GM19463 (cell line): ENCODE measurements around the gene KRT86.
A peak's percentile ranks its signal among the peaks of the same experiment; 100 is the strongest.
"Not testable (repeated sequence)": the region's sequence is repeated elsewhere in the genome, so short reads cannot be mapped to it uniquely, and the experiment has no call there.

Experiments used
- ATAC-seq: cut with Tn5 transposase; IDR thresholded peaks from one replicate; pipeline ENCODE4 v1.9.1; 2021; ENCODE audit warnings: mild to moderate bottlenecking, moderate library complexity; ENCODE audit not compliant: unreplicated experiment

KRT86 gene

GRCh38 chr12:52312086-52312485, 37.6 kb downstream of the KRT86 start:
- no peak for ATAC-seq

DNA sequence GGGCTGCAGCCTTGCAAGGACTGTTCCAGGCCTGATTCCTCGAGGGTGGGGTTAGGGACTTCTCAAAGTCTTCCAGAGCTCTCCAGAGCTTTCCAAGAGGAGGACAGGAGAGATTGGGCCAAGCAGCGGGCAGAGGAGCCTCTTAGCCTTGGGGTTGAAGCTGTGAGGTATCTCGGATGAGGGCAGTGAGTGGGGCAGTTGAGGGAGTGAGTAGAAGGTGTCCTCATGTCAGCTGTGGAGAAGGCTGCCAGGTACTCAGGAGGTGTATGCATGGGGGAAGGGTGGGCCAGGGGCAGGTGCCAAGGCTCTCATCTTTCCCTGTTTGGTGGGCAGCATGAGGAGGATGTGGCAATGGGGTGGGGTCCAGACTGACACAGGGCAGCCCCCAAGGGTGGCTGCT, 39.0 kb downstream of the KRT86 start:
- ATAC-seq, result no peak

GRCh38 chr12:52313926-52314325, 39.5 kb downstream of the KRT86 start:
- ATAC-seq, result no peak

DNA sequence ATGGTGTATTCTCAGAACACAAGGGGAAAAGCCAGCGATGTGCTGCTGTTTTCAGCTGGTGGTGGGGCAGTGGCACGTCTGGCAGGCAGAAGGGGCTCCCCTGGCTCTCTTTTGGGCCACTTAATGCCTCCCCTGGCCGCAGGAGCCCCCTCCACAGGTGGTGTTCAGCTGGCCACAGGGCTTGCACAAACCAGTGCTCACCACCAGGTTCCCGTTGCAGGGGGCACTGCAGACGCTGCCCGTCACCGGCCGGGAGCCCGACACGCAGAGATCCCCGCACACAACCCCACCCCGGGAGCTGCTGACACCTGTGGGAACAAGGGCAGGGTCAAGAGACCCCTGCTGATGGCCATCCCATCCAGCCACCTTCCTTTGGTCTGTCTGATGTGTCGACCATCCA, 40.1 kb downstream of the KRT86 start:
- no peak for ATAC-seq

DNA sequence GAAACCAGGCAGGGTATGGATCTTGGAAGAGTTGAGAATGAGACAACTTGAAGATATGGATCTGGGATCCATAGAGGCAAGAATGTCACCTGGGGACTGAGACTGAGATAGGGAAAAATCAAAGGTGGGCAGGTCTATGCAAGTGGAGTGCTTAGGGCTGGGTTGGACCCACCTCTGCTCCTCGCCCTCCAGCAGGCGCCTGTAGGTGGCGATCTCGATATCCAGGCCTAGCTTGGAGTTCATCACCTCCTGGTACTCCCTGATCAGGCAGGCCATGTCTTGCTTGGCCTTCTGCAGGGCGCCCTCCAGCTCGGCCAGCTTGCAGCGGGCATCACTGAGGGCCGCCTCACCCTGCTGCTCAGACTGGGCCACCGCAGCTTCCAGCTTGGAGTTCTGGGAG, 41.3 kb downstream of the KRT86 start:
- ATAC-seq, result not testable (repeated sequence)

DNA sequence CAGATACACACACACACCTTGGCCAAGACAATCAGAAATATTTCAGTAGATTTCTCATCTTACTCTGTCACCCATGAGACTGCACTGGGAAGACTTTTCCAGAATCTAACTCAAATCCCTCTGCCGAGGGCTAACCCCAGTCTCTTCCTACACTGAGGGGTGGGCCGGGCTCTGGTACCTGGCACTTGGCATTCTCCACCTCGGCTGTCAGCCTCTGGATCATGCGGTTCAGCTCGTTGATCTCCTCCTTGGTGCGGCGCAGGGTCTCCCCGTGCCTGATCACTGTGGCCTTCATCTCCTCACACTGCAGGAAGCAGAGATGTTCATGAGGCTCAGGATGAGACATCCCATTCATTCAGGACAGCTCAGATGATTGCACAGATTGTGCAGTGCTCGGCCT, 41.8 kb downstream of the KRT86 start:
- ATAC-seq, result no peak

GRCh38 chr12:52316701-52317100, 42.3 kb downstream of the KRT86 start:
- no peak for ATAC-seq

DNA sequence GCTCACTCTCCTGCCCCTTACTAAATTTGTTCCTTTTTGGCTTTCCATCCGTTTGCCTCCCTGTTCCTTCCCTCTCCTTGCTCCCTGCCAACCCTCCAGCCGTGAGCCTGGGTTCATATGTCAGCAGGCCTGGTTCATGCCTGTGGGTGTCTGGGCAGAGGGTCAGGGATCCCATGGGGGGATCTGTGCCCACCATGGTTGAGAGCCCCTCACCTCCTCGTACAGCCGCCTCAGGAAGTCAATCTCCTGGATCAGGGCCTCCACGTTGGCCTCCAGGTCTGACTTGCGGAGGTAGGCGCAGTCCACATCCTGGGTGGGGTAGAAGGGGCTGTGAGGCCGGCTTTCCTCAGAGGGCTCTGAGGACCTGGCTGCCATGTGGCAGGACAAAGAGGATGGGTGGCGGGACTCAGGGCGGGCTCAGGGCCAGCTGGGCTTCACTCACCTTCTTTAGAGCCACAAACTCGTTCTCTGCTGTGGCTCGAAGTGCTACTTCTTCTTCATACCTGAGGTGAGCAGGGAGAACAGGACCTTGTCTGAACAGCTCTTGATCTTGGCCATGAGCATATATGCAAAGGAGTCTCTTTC, 43.1 kb downstream of the KRT86 start:
- ATAC-seq, result no peak

GRCh38 chr12:52318241-52318990, 44.0 kb downstream of the KRT86 start:
- ATAC-seq, result no peak

DNA sequence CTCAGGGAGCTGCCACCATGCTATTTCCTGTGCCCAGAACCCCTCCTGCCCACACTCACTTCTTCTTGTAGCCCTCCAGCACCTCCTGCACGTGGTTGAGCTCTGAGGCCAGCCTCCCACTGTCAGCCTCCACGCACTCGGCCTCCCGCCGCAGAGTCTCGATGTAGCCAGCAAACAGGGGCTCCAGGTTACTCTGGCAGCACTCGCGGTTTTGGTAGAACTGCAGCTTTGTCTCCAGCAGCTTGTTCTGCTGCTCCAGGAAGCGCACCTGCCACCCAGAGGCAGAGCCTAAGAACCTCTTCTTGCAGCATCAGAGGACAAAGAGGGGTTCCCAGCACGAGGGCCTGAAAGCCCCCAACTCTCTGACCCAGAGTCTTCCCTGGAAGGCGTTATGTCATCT, 44.7 kb downstream of the KRT86 start:
- no peak for ATAC-seq

DNA sequence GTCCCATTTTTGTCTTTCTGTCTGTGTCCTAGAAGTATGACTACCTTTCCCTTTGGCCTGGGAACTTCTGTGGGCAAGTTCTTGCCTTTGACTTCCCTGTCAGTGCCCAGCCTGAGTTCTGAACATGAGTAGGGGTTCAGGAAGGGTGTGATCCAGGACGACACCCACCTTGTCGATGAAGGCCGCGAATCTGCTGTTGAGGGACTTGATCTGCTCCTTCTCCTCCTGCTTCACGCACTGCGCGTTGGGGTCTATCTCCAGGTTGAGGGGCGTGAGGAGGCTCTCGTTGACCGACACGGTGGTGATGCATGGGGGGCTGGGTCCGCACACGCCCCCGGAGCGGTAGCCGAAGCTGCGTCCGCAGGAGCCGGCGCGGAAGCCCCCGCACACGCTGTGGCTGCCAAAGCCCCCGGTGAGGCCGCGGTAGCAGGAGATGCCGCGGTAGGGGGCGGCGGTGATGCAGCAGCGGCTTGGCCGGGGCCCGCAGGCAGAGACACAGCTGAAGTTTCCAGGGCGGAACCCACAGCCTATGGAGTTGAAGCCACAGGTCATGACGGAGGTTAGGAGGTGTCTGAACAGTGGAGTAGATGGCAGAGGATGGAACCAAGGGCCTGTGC, 46.4 kb downstream of the KRT86 start, which contains the start of gene KRT83:
Gene KRT83 (minus strand): TSS at position 615 of the 617 bp plus-strand sequence. CDS start 63 bp downstream, at position 552.
- no peak for ATAC-seq

DNA sequence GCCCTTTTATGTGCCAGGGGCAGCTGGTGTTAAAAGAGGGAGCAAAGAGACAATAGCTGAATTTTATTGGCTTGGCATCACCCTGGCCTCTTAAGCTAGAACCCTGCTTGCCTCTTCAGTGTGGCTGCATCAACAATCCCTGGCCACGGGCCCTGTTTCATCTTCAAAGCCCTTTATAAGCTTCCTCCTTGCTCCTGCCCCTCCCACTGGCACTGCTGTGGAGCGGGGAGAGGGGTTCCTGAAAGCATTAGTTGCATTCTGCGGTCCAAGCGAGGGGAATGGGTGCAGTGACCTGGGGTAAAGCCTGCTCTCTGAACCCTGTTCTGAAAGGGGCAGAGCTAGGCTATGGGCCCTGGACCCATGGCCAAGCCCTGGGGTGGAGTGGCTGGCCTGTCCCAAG, 47.0 kb downstream of the KRT86 start:
- ATAC-seq, result no peak

DNA sequence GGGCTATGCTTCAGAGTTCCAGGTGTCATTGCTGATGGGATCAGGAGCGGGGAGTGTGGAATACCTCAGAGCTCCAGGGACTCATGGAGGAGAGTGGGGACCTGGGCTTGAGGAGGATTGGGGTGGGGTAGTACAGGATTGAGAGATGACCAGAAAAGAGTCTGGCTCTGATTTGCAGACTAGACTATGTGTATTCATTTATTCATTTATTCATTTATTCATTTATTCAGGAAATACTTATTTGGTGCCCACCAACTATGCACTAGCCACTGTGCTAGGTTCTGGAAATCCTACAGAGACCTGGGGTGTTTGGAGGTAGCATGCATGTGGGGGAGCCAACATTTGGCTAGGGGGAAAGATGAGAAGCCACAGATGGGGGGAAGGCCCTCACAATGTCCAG, 47.6 kb downstream of the KRT86 start:
- ATAC-seq, result no peak

GRCh38 chr12:52323001-52323400, 48.6 kb downstream of the KRT86 start:
- ATAC-seq, result no peak

DNA sequence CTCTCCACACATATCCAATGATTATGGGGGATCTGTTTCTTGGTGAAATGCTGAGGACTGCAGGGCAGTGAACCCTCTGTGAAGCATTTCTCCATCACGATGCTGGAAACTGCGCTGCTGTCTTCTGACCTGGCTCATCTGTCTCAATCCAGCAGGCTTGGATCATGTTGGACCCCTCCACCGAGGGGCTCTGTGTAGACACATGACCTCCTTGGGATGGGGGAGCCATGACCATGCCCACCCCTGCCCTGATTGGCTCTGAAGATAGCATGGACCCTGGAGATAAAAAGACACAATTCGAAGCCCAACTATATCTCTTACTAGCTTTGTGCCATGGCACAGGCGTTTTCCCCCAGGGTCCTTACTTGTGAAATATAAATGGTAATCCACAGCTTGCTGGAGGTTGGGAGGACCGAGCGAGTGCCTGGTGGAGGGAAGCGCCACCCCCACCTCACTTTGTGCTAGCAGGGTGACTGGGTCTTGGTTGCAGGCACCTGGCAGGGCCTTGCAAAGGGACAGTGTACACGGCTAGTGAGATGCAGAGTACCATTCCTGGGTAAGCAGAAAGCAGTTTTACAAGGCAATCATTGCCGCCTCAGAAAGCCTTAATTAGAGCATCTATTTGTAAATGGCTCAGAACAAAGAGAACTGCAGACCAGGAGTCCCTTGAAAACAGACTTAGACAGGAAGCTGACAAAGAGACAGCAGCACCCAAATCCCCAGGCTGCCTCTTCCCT, 49.1 kb downstream of the KRT86 start:
- ATAC-seq, result no peak

DNA sequence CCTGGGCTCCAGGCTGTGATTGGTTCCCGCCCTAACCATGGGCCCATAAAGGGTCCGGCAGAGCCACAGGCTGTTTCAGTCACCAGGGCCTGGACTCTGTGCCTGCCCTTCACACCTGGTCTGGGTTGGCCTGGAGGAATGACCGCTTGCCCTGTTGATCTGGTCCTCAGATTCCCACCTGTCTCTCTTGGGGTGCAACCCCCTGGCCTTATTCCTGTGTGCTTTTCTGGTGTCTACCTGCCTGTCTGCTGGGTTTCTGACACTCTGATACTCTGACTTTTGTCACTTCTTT, 49.7 kb downstream of the KRT86 start:
- ATAC-seq, result no peak

GRCh38 chr12:52327052-52327829, 52.8 kb downstream of the KRT86 start:
- ATAC-seq, result peak; percentile 98

DNA sequence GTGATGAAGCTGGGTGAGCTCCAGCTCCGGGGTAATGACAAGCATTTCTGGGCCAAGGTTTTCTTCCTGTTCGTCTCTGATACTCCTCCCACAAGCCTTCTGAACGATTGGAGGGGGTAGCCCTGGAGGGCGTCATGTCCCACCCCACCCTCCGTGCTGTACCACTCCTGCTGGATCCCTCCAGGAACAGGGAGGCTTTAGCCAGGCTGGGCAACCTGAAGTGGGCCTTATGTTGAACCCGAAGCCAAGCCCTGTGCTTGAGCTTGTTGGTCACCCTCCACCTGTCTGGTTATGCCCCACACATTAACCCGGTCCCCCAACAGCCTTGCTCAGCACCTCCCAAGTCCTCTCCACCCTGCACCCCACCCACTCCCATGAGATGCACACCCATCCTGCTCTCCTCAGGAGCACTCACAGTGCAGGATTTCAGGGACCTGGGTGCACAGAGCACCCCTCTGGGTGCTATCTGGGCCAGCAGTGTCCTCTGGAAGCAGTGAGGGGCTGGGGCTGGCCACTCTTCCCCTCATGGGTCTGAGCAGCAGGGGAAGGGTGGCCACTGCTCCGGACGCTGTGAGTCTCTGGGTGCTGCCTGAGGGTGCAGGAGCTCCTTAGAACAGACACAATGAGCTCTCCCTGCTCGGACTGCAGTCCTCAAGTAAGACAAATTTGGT, 53.5 kb downstream of the KRT86 start:
- ATAC-seq, result no peak

DNA sequence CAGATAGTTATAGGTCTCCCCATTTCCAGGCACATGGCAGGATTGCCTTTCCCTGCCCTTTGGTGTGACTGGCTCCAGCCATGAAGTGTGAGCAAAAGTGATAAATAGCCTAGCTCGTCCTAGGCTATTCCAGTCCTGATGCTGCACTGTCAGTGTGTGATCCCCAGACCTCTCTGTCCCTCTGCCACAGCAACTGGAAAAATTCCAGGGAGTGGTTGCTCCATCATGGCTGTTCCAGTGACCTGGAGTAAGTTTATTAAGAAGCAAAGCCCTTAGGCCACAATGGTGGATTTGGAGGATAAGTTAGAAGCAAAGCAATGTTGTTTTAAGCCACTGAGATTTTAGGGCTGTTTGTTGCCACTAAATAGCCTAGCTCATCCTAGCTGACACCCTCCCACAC, 56.6 kb downstream of the KRT86 start:
- no peak for ATAC-seq

GRCh38 chr12:52331833-52332232, 57.4 kb downstream of the KRT86 start:
- ATAC-seq, result no peak
